Fibroblast of peridontal ligament (primary cell): ENCODE data around the gene IFITM2.
"Not testable (repeated sequence)": the region's sequence is repeated elsewhere in the genome, so short reads cannot be mapped to it uniquely, and the experiment has no call there.

Experiments used
- DNase-seq: peaks from one replicate; pipeline ENCODE4 v3.0.0-alpha.2; 2010; ENCODE audit errors: extremely low read depth

The IFITM2 gene

GRCh38 chr11:281486-282161, 26.0 kb upstream of the IFITM2 start:
- no peak for DNase-seq

GRCh38 chr11:282171-282570, 25.4 kb upstream of the IFITM2 start:
- DNase-seq = no peak

GRCh38 chr11:282630-283360, 24.8 kb upstream of the IFITM2 start:
- DNase-seq = no peak

GRCh38 chr11:283405-284104, 24.1 kb upstream of the IFITM2 start:
- no peak for DNase-seq

GRCh38 chr11:284105-285020, 23.3 kb upstream of the IFITM2 start:
- no peak for DNase-seq

- no peak for DNase-seq
Observed at GRCh38 chr11:285021-285893, 22.4 kb upstream of the IFITM2 start.

GRCh38 chr11:285894-286220, 21.8 kb upstream of the IFITM2 start:
- no peak for DNase-seq

- not testable (repeated sequence) for DNase-seq
Observed at GRCh38 chr11:286977-287820, 20.4 kb upstream of the IFITM2 start.

GRCh38 chr11:287821-288477, 19.7 kb upstream of the IFITM2 start:
- no peak for DNase-seq

- DNase-seq = no peak
Observed at GRCh38 chr11:288478-289397, 18.9 kb upstream of the IFITM2 start, which contains the start of gene PGGHG. PGGHG (plus strand) TSS chr11:289126; CDS start chr11:289817, 691 bp downstream.

GRCh38 chr11:289398-289711, 18.3 kb upstream of the IFITM2 start:
- DNase-seq = no peak

GRCh38 chr11:289712-290620, 17.6 kb upstream of the IFITM2 start:
- no peak for DNase-seq

- DNase-seq = no peak
Observed at GRCh38 chr11:290621-291231, 16.9 kb upstream of the IFITM2 start.

GRCh38 chr11:291281-292210, 16.1 kb upstream of the IFITM2 start:
- no peak for DNase-seq

GRCh38 chr11:292211-293121, 15.2 kb upstream of the IFITM2 start:
- no peak for DNase-seq
